ENCODE data around the gene MARCHF9.

DNA sequence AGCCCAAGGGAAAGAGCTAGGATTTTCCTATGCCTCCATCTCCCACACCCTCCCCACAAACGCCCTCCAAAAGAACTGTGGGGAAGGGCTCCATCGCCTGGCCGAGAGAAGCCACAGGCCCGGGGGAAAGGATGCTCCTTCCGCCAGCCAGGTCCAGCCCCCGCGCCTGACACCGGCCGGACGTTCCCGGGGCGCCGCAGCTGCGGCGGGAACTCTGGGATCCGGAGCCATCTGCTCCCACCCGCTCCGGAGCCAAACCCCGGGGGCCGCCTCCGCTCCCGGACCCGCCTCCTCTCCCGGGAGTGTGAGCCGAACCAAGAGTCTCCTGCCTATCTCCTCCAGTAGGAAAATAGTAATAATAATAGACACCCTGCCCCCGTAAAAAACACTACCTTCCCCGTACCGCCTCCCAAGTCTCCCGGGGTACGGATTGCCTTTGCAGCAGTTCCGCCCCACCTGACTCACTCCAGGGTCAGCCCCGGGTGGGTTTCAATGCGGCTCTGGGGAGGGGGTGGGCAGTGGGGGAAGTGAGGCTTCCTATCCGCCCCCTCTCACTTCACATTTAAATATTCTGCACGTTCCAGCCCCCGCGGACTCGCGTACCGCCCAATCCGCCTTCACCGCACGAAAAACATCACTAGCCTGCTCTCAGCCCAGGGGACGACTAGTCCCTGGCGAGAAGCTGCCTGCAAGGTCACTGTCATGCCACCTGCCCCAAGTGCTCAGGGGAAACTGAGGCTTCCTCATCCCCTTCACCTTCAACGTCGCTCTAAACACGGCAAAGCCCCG is 18.8 kb upstream of the MARCHF9 start:
- TF ChIP-seq, protein P1, sequence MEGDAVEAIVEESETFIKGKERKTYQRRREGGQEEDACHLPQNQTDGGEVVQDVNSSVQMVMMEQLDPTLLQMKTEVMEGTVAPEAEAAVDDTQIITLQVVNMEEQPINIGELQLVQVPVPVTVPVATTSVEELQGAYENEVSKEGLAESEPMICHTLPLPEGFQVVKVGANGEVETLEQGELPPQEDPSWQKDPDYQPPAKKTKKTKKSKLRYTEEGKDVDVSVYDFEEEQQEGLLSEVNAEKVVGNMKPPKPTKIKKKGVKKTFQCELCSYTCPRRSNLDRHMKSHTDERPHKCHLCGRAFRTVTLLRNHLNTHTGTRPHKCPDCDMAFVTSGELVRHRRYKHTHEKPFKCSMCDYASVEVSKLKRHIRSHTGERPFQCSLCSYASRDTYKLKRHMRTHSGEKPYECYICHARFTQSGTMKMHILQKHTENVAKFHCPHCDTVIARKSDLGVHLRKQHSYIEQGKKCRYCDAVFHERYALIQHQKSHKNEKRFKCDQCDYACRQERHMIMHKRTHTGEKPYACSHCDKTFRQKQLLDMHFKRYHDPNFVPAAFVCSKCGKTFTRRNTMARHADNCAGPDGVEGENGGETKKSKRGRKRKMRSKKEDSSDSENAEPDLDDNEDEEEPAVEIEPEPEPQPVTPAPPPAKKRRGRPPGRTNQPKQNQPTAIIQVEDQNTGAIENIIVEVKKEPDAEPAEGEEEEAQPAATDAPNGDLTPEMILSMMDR (conservative IDR thresholded peaks at IDR 0.05; ENCODE audit: low read depth, low read length), result peak; percentile 44
- no peak for TF ChIP-seq EZH2 (IDR thresholded peaks at IDR 0.05; ENCODE audit: borderline replicate concordance, low read depth, low read length, poor library complexity, severe bottlenecking)

All from A673 (cell line).